Measurements from ENCODE around the gene SLC25A21. TPM values are rescaled to one million over a fixed set of nuclear protein-coding genes. Genes with fewer than 3 reads are reported as not detected.
A peak's percentile ranks its signal among the peaks of the same experiment; 100 is the strongest.

Gene SLC25A21
- total RNA-seq, 2 donors from 2014 or later = not detected

- no peak overlapping the region for H3K4me3 Mint-ChIP-seq
- DNase-seq (ENCODE audit: low spot score) (no peak), ATAC-seq (no peak)
- H3K27me3 Mint-ChIP-seq = peaks cover 47 to 68% of the 10 kb centered on the region in 2 donors
- H3K27ac Mint-ChIP-seq = no peak overlapping the region
- peaks cover 0 to 2% of the 10 kb centered on the region in 2 donors for H3K4me1 Mint-ChIP-seq (ENCODE audit: low read depth in 2 of 2)
- H3K9me3 Mint-ChIP-seq = no peaks in the 10 kb centered on the region
- peaks cover 14% of the 10 kb centered on the region for H3K36me3 Mint-ChIP-seq
These were observed 516.3 kb downstream of the SLC25A21 start for GRCh38 chr14:36655963-36656686.

GRCh38 chr14:36655571-36655962 is 516.8 kb downstream of the SLC25A21 start:
- Mint-ChIP-seq H3K36me3 (peaks cover 11% of the 10 kb centered on the region), H3K4me1 (ENCODE audit: low read depth in 2 of 2) (peaks cover 0 to 2% of the 10 kb centered on the region in 2 donors), H3K9me3 (no peaks in the 10 kb centered on the region), H3K27ac (no peak overlapping the region), H3K4me3 (no peak overlapping the region), H3K27me3 (peaks cover 44 to 63% of the 10 kb centered on the region in 2 donors)
- no peak for DNase-seq (ENCODE audit: low spot score)
- ATAC-seq = no peak

GRCh38 chr14:36654794-36655381 is 517.5 kb downstream of the SLC25A21 start:
- Mint-ChIP-seq H3K4me3 (no peak overlapping the region), H3K36me3 (peaks cover 6% of the 10 kb centered on the region), H3K27ac (no peak overlapping the region), H3K27me3 (peaks cover 41 to 63% of the 10 kb centered on the region in 2 donors), H3K9me3 (no peaks in the 10 kb centered on the region), H3K4me1 (ENCODE audit: low read depth in 2 of 2) (peaks cover 0 to 2% of the 10 kb centered on the region in 2 donors)
- DNase-seq (ENCODE audit: low spot score) (no peak), ATAC-seq (no peak)

GRCh38 chr14:36653962-36654793 is 518.2 kb downstream of the SLC25A21 start:
- no peak for ATAC-seq
- Mint-ChIP-seq H3K27ac (no peak overlapping the region), H3K9me3 (no peaks in the 10 kb centered on the region), H3K36me3 (peaks cover 6% of the 10 kb centered on the region), H3K4me1 (ENCODE audit: low read depth in 2 of 2) (peaks cover 0 to under 1% of the 10 kb centered on the region in 2 donors), H3K4me3 (no peak overlapping the region), H3K27me3 (peaks cover 36 to 58% of the 10 kb centered on the region in 2 donors)
- no peak for DNase-seq (ENCODE audit: low spot score)

GRCh38 chr14:36653413-36653812 is 519.0 kb downstream of the SLC25A21 start:
- no peak overlapping the region for H3K27ac Mint-ChIP-seq
- H3K4me1 Mint-ChIP-seq (ENCODE audit: low read depth in 2 of 2) = no peaks in the 10 kb centered on the region
- H3K9me3 Mint-ChIP-seq = no peaks in the 10 kb centered on the region
- peaks cover 7% of the 10 kb centered on the region for H3K36me3 Mint-ChIP-seq
- ATAC-seq = no peak
- peaks cover 35 to 61% of the 10 kb centered on the region in 2 donors for H3K27me3 Mint-ChIP-seq
- no peak overlapping the region for H3K4me3 Mint-ChIP-seq
- no peak for DNase-seq (ENCODE audit: low spot score)

- Mint-ChIP-seq H3K4me3 (no peak overlapping the region), H3K36me3 (peaks cover 10% of the 10 kb centered on the region), H3K9me3 (no peaks in the 10 kb centered on the region), H3K4me1 (ENCODE audit: low read depth in 2 of 2) (no peaks in the 10 kb centered on the region), H3K27ac (no peak overlapping the region), H3K27me3 (peaks cover 34 to 65% of the 10 kb centered on the region in 2 donors)
- DNase-seq (ENCODE audit: low spot score) (no peak), ATAC-seq (no peak)
These were observed 519.7 kb downstream of the SLC25A21 start for GRCh38 chr14:36652542-36653201.

GRCh38 chr14:36649872-36650650 is 522.3 kb downstream of the SLC25A21 start:
- Mint-ChIP-seq H3K27me3 (peaks cover 34 to 59% of the 10 kb centered on the region in 2 donors), H3K36me3 (peaks cover 4% of the 10 kb centered on the region), H3K9me3 (no peaks in the 10 kb centered on the region), H3K27ac (no peak overlapping the region), H3K4me1 (ENCODE audit: low read depth in 2 of 2) (no peaks in the 10 kb centered on the region), H3K4me3 (no peak overlapping the region)
- DNase-seq (ENCODE audit: low spot score) (no peak), ATAC-seq (no peak)

- Mint-ChIP-seq H3K4me3 (no peak overlapping the region), H3K9me3 (no peaks in the 10 kb centered on the region), H3K36me3 (peaks cover 4% of the 10 kb centered on the region), H3K4me1 (ENCODE audit: low read depth in 2 of 2) (no peaks in the 10 kb centered on the region), H3K27me3 (peaks cover 23 to 41% of the 10 kb centered on the region in 2 donors), H3K27ac (no peak overlapping the region)
- ATAC-seq (peak in 1 of 2 donors; percentile 27), DNase-seq (ENCODE audit: low spot score) (no peak)
These were observed 524.3 kb downstream of the SLC25A21 start for GRCh38 chr14:36647824-36648753.

- Mint-ChIP-seq H3K27me3 (peaks cover 22 to 34% of the 10 kb centered on the region in 2 donors), H3K9me3 (no peaks in the 10 kb centered on the region), H3K36me3 (peaks cover 4% of the 10 kb centered on the region), H3K27ac (no peak overlapping the region), H3K4me1 (ENCODE audit: low read depth in 2 of 2) (no peaks in the 10 kb centered on the region), H3K4me3 (no peak overlapping the region)
- no peak for ATAC-seq
- no peak for DNase-seq (ENCODE audit: low spot score)
These were observed 525.0 kb downstream of the SLC25A21 start for GRCh38 chr14:36647417-36647823.

GRCh38 chr14:36646664-36647416 is 525.6 kb downstream of the SLC25A21 start:
- peaks cover 22 to 34% of the 10 kb centered on the region in 2 donors for H3K27me3 Mint-ChIP-seq
- ATAC-seq (no peak), DNase-seq (ENCODE audit: low spot score) (no peak)
- H3K27ac Mint-ChIP-seq = no peak overlapping the region
- no peaks in the 10 kb centered on the region for H3K9me3 Mint-ChIP-seq
- peaks cover 4% of the 10 kb centered on the region for H3K36me3 Mint-ChIP-seq
- no peak overlapping the region for H3K4me3 Mint-ChIP-seq
- H3K4me1 Mint-ChIP-seq (ENCODE audit: low read depth in 2 of 2) = no peaks in the 10 kb centered on the region

- Mint-ChIP-seq H3K27me3 (peaks cover 0 to 6% of the 10 kb centered on the region in 2 donors), H3K4me1 (ENCODE audit: low read depth in 2 of 2) (no peaks in the 10 kb centered on the region), H3K36me3 (no peaks in the 10 kb centered on the region), H3K27ac (no peak overlapping the region), H3K4me3 (no peak overlapping the region), H3K9me3 (peaks cover 7% of the 10 kb centered on the region)
- ATAC-seq (no peak), DNase-seq (ENCODE audit: low spot score) (no peak)
These were observed 538.8 kb downstream of the SLC25A21 start for GRCh38 chr14:36633580-36633979.
